ENCODE measurements around the gene TENT4B.

- TF ChIP-seq CTCF (IDR thresholded peaks at IDR 0.05) (no peak), POLR2A (IDR thresholded peaks at IDR 0.05; ENCODE audit: low read length) (no peak), HOXA7 (CRISPR knock-in tag; IDR thresholded peaks at IDR 0.05) (no peak), RCOR1 (IDR thresholded peaks at IDR 0.05; ENCODE audit: low read depth, low read length) (no peak), USF2 (IDR thresholded peaks at IDR 0.05) (no peak), JUNB (IDR thresholded peaks at IDR 0.05) (no peak), SMC3 (IDR thresholded peaks at IDR 0.05) (no peak), GATA3 (IDR thresholded peaks at IDR 0.05; ENCODE audit: borderline replicate concordance) (no peak), ZSCAN20 (CRISPR knock-in tag; IDR thresholded peaks at IDR 0.05) (no peak), NPAS2 (CRISPR knock-in tag; IDR thresholded peaks at IDR 0.05; ENCODE audit: borderline replicate concordance) (no peak), RNF2 (IDR thresholded peaks at IDR 0.05; ENCODE audit: borderline replicate concordance, low read depth) (no peak)
- TF ChIP-seq, protein P1, sequence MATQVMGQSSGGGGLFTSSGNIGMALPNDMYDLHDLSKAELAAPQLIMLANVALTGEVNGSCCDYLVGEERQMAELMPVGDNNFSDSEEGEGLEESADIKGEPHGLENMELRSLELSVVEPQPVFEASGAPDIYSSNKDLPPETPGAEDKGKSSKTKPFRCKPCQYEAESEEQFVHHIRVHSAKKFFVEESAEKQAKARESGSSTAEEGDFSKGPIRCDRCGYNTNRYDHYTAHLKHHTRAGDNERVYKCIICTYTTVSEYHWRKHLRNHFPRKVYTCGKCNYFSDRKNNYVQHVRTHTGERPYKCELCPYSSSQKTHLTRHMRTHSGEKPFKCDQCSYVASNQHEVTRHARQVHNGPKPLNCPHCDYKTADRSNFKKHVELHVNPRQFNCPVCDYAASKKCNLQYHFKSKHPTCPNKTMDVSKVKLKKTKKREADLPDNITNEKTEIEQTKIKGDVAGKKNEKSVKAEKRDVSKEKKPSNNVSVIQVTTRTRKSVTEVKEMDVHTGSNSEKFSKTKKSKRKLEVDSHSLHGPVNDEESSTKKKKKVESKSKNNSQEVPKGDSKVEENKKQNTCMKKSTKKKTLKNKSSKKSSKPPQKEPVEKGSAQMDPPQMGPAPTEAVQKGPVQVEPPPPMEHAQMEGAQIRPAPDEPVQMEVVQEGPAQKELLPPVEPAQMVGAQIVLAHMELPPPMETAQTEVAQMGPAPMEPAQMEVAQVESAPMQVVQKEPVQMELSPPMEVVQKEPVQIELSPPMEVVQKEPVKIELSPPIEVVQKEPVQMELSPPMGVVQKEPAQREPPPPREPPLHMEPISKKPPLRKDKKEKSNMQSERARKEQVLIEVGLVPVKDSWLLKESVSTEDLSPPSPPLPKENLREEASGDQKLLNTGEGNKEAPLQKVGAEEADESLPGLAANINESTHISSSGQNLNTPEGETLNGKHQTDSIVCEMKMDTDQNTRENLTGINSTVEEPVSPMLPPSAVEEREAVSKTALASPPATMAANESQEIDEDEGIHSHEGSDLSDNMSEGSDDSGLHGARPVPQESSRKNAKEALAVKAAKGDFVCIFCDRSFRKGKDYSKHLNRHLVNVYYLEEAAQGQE (IDR thresholded peaks at IDR 0.05): no peak
- TF ChIP-seq, protein P2, sequence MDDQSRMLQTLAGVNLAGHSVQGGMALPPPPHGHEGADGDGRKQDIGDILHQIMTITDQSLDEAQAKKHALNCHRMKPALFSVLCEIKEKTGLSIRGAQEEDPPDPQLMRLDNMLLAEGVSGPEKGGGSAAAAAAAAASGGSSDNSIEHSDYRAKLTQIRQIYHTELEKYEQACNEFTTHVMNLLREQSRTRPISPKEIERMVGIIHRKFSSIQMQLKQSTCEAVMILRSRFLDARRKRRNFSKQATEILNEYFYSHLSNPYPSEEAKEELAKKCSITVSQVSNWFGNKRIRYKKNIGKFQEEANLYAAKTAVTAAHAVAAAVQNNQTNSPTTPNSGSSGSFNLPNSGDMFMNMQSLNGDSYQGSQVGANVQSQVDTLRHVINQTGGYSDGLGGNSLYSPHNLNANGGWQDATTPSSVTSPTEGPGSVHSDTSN (IDR thresholded peaks at IDR 0.05): no peak
Measured at GRCh38 chr16:50172195-50172922, 19.3 kb downstream of the TENT4B start.

All from A549 (cell line).